Thyroid gland (tissue), 4 donors: ENCODE results near the gene NDUFS3. TPM values are rescaled to one million over a fixed set of nuclear protein-coding genes. Genes with fewer than 3 reads are reported as not detected.
A peak's percentile ranks its signal among the peaks of the same experiment; 100 is the strongest.

Experiments
- DNase-seq, 2 donors: peaks; one replicate each; pipeline ENCODE4 v3.0.0-alpha.2; 2019
- H3K27ac ChIP-seq, 3 donors: fragments of 200-600 bp; sonication (generic); 1 replicate in 2 of 3; 2 replicates in 1 of 3; pipeline ENCODE4 v1.5.1; 2016 to 2019; ENCODE audit warnings: mild to moderate bottlenecking in 1 of 3, moderate library complexity in 1 of 3
- H3K27me3 ChIP-seq: fragments of 200-600 bp; sonication (generic); one replicate; pipeline ENCODE4 v1.5.1; 2019
- H3K36me3 ChIP-seq, 2 donors: fragments of 200-600 bp; sonication (generic); one replicate each; pipeline ENCODE4 v1.5.1; 2016 to 2019
- H3K4me1 ChIP-seq, 2 donors: fragments of 200-600 bp; sonication (generic); one replicate each; pipeline ENCODE4 v1.5.1; 2017 to 2019
- H3K4me3 ChIP-seq, 3 donors: fragments of 200-600 bp; sonication (generic); replicated peaks in 1 of 3; 1 replicate in 2 of 3; 2 replicates in 1 of 3; pipeline ENCODE4 v1.5.1; 2016; ENCODE audit warnings: mild to moderate bottlenecking in 1 of 3
- H3K9me3 ChIP-seq: fragments of 200-600 bp; sonication (generic); one replicate; pipeline ENCODE4 v1.5.1; 2017
- CTCF ChIP-seq, 6 experiments: fragments of 200-600 bp in 3 of 6; fragments of 450-650 bp in 3 of 6; sonication (generic) in 3 of 6; IDR thresholded peaks; one replicate each; pipeline ENCODE4 v1.5.1; 2016 to 2019; ENCODE audit warnings: antibody characterized with exemption in 6 of 6, mild to moderate bottlenecking in 2 of 6, inconsistent platforms in 1 of 6, moderate library complexity in 1 of 6
- POLR2A ChIP-seq, 2 donors: fragments of 450-650 bp; IDR thresholded peaks; one replicate each; pipeline ENCODE4 v1.6.1; 2017; ENCODE audit warnings: antibody characterized with exemption in 2 of 2, mild to moderate bottlenecking in 2 of 2, moderate library complexity in 1 of 2
- WGBS, 2 donors: methylation state at CpG; one replicate each; pipeline ENCODE4 v1.1.5; 2017; 5-methylcytosine and 5-hydroxymethylcytosine counted together
- intact Hi-C: fragments of 100-400 bp; cut with DNase I; formaldehyde crosslinking; loops from one replicate; pipeline ENCODE4 v1.15.1; 2023
- total RNA-seq, 4 donors: library from RNA; depleted of rRNA; stranded (reverse); fragments of >200 nt; gene quantifications; one replicate each; pipeline ENCODE4 v1.2.3, GENCODE V29; 2016

The NDUFS3 gene
- total RNA-seq, 4 donors from 2014 or later, result 42.6 to 84.3 (median 81.2) TPM

- 64% methylated on average over 2 of the region's 2 CpGs for WGBS, 2 donors
- Histone ChIP-seq H3K4me3 (no peak overlapping the region), H3K36me3 (no peaks in the 10 kb centered on the region), H3K9me3 (no peaks in the 10 kb centered on the region), H3K27me3 (no peaks in the 10 kb centered on the region), H3K4me1 (peaks cover 24 to 47% of the 10 kb centered on the region in 2 donors), H3K27ac (no peak overlapping the region)
- DNase-seq, result peak in 1 of 2 donors; percentile 19
- TF ChIP-seq POLR2A (IDR thresholded peaks at IDR 0.05) (no peak), CTCF (IDR thresholded peaks at IDR 0.05) (no peak)
- intact Hi-C loops, result no loop called here
Measured at GRCh38 chr11:47533690-47534151, 45.2 kb upstream of the NDUFS3 start.

GRCh38 chr11:47534704-47535251, 44.1 kb upstream of the NDUFS3 start:
- no peak for DNase-seq
- WGBS, 2 donors, result 88 to 94% methylated on average over 4 of the region's 4 CpGs
- no peaks in the 10 kb centered on the region for H3K27me3 ChIP-seq
- no peaks in the 10 kb centered on the region for H3K9me3 ChIP-seq
- TF ChIP-seq CTCF (IDR thresholded peaks at IDR 0.05) (no peak), POLR2A (IDR thresholded peaks at IDR 0.05) (no peak)
- H3K27ac ChIP-seq, result no peak overlapping the region
- H3K4me1 ChIP-seq, result peaks cover 33 to 58% of the 10 kb centered on the region in 2 donors
- intact Hi-C loops, result no loop called here
- H3K36me3 ChIP-seq, result no peaks in the 10 kb centered on the region
- no peak overlapping the region for H3K4me3 ChIP-seq

GRCh38 chr11:47536915-47537314, 42.0 kb upstream of the NDUFS3 start:
- no peak for DNase-seq
- no peaks in the 10 kb centered on the region for H3K36me3 ChIP-seq
- H3K4me3 ChIP-seq, result no peak overlapping the region
- no peak for TF ChIP-seq POLR2A (IDR thresholded peaks at IDR 0.05)
- TF ChIP-seq CTCF (IDR thresholded peaks at IDR 0.05), result no peak
- H3K4me1 ChIP-seq, result peaks cover 40 to 64% of the 10 kb centered on the region in 2 donors
- WGBS, 2 donors, result 55 to 63% methylated on average over 3 of the region's 3 CpGs
- no peak overlapping the region for H3K27ac ChIP-seq
- no peaks in the 10 kb centered on the region for H3K9me3 ChIP-seq
- no peaks in the 10 kb centered on the region for H3K27me3 ChIP-seq
- intact Hi-C loops, result no loop called here

GRCh38 chr11:47538741-47539565, 39.9 kb upstream of the NDUFS3 start:
- H3K9me3 ChIP-seq, result no peaks in the 10 kb centered on the region
- peak overlapping the region in 2 of 3 donors; percentile 19 to 54 for H3K27ac ChIP-seq
- TF ChIP-seq POLR2A (IDR thresholded peaks at IDR 0.05) (no peak), CTCF (IDR thresholded peaks at IDR 0.05) (no peak)
- no peak overlapping the region for H3K4me3 ChIP-seq
- H3K27me3 ChIP-seq, result no peaks in the 10 kb centered on the region
- 38 to 46% methylated on average over 10 of the region's 10 CpGs for WGBS, 2 donors
- DNase-seq, result peak; percentile 48 to 57
- intact Hi-C loops, result no loop called here
- no peaks in the 10 kb centered on the region for H3K36me3 ChIP-seq
- peaks cover 35 to 43% of the 10 kb centered on the region in 2 donors for H3K4me1 ChIP-seq

GRCh38 chr11:47539681-47540039, 39.2 kb upstream of the NDUFS3 start:
- Histone ChIP-seq H3K27ac (peak overlapping the region in 2 of 3 donors; percentile 19 to 54), H3K36me3 (no peaks in the 10 kb centered on the region), H3K4me1 (peaks cover 35 to 38% of the 10 kb centered on the region in 2 donors), H3K4me3 (no peak overlapping the region), H3K9me3 (no peaks in the 10 kb centered on the region), H3K27me3 (no peaks in the 10 kb centered on the region)
- WGBS, 2 donors, result 33 to 35% methylated on average over 2 of the region's 2 CpGs
- DNase-seq, result no peak
- intact Hi-C loops, result no loop called here
- no peak for TF ChIP-seq POLR2A (IDR thresholded peaks at IDR 0.05)
- no peak for TF ChIP-seq CTCF (IDR thresholded peaks at IDR 0.05)
